HG03565 (cell line): ENCODE results near the gene CMTM2.
"Not testable (repeated sequence)": the region's sequence is repeated elsewhere in the genome, so short reads cannot be mapped to it uniquely, and the experiment has no call there.

Source experiments
- ATAC-seq: cut with Tn5 transposase; IDR thresholded peaks from one replicate; pipeline ENCODE4 v1.9.1; 2021; ENCODE audit warnings: mild to moderate bottlenecking, moderate library complexity; ENCODE audit not compliant: unreplicated experiment

Gene CMTM2

GRCh38 chr16:66627611-66628378 lies 48.5 kb downstream of the CMTM2 start:
- not testable (repeated sequence) for ATAC-seq

DNA sequence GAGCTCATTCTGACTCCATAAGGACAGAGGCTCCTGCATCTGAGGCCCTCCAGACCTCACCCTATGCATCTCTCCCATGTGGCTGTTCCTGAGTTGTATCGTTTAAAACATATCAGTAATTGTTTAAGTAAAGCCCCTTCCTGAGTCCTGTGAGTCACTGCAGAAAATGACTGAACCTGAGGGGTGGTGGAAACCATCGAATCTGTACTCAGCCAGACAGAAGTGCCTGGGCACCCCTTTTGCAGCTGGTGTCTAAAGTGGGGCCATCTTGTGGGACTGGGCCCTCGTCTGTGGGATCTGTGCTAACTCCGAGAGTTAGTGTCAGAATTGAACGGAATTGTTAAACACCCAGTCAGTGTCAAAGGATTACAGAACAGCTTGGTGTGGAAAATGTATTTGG lies 50.6 kb downstream of the CMTM2 start:
- ATAC-seq, result no peak

DNA sequence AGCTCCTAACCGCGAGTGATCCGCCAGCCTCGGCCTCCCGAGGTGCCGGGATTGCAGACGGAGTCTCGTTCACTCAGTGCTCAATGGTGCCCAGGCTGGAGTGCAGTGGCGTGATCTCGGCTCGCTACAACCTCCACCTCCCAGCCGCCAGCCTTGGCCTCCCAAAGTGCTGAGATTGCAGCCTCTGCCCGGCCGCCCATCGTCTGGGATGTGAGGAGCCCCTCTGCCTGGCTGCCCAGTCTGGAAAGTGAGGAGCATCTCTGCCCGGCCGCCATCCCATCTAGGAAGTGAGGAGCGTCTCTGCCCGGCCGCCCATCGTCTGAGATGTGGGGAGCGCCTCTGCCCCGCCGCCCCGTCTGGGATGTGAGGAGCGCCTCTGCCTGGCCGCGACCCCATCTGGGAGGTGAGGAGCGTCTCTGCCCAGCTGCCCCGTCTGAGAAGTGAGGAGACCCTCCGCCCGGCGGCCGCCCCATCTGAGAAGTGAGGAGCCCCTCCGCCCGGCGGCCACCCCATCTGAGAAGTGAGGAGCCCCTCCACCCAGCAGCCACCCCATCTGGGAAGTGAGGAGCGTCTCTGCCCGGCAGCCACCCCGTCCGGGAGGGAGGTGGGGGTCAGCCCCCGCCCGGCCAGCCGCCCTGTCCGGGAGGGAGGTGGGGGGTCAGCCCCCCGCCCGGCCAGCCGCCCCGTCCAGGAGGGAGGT lies 51.4 kb downstream of the CMTM2 start:
- not testable (repeated sequence) for ATAC-seq

- not testable (repeated sequence) for ATAC-seq
These were observed 52.3 kb downstream of the CMTM2 start for GRCh38 chr16:66631558-66631957.

- no peak for ATAC-seq
These were observed 55.4 kb downstream of the CMTM2 start for GRCh38 chr16:66634527-66635196.

DNA sequence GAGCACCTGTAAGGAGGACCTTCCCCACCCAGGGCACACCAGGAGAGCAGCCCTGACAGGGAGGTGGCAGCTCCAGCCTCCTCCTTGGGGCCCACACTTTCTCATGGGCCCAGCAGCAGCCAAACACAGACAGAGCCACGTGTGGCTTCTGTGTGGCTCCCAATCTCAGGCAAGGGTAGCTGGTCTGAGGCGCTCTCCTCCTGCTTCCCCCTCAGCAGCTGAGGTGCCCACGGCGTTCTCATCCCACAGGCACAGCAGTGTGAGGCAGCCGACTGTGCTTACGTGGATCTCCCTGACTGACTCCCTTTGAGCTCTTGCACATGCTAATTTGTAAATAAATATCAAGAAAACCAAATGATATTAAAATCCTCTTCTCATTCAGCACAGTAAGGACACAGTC lies 56.1 kb downstream of the CMTM2 start:
- no peak for ATAC-seq

DNA sequence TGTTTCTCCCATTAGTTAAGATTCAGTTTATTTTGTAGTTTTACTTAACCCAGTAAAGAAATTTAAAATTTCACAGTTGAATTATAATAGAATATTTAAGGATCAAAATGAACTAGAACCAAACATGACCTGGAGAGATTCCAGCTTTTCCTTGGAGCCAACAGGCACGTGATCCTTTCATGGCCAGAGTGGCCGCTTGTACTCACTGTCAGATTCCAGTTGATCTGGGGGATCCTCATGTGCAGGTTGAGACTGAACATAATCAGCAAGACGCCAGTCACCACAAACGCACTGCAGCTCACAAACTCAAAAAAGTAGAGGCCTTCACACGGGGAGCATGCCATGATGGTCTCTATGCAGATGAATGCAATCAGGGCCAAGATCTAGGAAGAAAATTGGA lies 56.9 kb downstream of the CMTM2 start:
- no peak for ATAC-seq

- no peak for ATAC-seq
These were observed 58.5 kb downstream of the CMTM2 start for GRCh38 chr16:66637806-66638205.
